ENCODE measurements around the gene TNS1. TPM values are rescaled to one million over a fixed set of nuclear protein-coding genes. Genes with fewer than 3 reads are reported as not detected.

Gene TNS1
- total RNA-seq, 2 donors from 2014 or later = 20.6 to 164 TPM

DNA sequence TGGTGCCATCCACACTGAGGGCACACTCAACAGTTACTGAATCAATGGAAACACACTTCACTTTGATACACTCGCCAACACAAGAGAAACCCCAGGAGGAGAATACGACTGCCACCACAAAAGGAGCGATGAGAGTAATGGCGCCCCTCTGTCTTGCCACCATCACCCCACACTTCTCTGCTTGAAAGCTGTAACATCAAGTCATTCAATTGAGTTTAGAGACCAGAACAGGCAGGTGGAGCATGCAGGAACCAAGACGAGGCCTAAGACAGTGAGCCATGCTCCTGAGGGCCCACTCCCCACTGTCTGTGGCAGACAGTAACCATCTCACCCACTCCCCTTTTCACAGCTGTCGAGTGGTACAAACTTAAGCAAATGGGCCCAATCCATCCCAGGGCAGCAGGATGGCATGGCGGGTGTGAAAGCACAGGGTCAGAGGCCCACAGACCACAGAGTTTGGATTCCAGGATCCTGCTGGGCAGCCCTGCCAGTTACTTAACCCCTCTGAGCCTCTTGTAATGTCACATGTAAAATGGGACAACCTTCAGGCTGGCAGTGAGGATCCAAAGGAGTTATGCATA, 101.9 kb downstream of the TNS1 start:
- H3K27ac ChIP-seq = no peak overlapping the region
- TF ChIP-seq, protein P1, sequence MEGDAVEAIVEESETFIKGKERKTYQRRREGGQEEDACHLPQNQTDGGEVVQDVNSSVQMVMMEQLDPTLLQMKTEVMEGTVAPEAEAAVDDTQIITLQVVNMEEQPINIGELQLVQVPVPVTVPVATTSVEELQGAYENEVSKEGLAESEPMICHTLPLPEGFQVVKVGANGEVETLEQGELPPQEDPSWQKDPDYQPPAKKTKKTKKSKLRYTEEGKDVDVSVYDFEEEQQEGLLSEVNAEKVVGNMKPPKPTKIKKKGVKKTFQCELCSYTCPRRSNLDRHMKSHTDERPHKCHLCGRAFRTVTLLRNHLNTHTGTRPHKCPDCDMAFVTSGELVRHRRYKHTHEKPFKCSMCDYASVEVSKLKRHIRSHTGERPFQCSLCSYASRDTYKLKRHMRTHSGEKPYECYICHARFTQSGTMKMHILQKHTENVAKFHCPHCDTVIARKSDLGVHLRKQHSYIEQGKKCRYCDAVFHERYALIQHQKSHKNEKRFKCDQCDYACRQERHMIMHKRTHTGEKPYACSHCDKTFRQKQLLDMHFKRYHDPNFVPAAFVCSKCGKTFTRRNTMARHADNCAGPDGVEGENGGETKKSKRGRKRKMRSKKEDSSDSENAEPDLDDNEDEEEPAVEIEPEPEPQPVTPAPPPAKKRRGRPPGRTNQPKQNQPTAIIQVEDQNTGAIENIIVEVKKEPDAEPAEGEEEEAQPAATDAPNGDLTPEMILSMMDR (IDR thresholded peaks at IDR 0.05) = no peak
- no peak overlapping the region for H3K4me3 ChIP-seq
- H3K4me1 ChIP-seq = no peaks in the 10 kb centered on the region
- H3K36me3 ChIP-seq = no peaks in the 10 kb centered on the region
- H3K27me3 ChIP-seq = no peaks in the 10 kb centered on the region
- DNase-seq = no peak
- no peaks in the 10 kb centered on the region for H3K9me3 ChIP-seq
- intact Hi-C loops (cut with DNase I) = no loop called here
- H3K9ac ChIP-seq (ENCODE audit: low read depth in 2 of 2, low read length in 2 of 2) = no peak overlapping the region

DNA sequence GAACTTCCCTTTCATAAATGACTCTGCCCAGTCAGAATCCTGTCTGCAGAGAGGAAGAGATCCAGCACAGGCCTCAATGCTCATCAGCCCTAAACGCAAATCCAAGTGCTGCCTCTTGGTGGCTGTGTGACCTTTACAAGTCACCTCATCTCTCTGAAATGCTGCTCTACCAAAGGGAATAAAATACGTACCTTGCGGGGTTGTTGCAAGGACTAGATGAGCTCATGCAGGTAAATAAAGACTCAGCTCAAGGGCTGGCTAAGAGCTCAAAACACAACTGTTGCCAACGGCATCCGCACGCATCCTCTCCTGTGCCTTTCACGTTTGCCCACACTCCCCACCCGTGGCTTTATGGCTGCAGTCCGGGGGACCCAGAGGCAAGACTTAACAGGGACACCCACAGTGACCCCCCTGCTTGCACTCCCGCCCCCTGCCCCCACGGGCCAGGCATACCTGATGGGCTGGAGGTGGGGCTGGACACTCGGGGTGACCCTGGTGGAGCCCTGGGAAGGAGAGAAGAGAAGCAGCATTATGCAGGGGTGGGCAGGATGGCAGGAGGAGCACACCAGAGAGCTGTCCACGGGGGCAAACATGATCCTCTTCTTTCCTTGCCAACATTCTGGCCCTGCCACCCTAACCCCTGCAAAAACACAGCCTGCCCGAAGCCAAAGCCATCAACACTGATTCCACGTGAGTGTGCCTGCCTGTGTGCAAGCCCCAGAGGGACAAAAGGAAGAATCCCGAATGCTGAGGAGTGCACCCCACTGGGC, 102.6 kb downstream of the TNS1 start:
- peak overlapping the region in 1 of 2 donors; percentile 2 for H3K9ac ChIP-seq (ENCODE audit: low read depth in 2 of 2, low read length in 2 of 2)
- no peak for DNase-seq
- TF ChIP-seq, protein P1 (IDR thresholded peaks at IDR 0.05) = no peak
- H3K4me1 ChIP-seq = no peaks in the 10 kb centered on the region
- no peaks in the 10 kb centered on the region for H3K27me3 ChIP-seq
- H3K4me3 ChIP-seq = no peak overlapping the region
- no peak overlapping the region for H3K27ac ChIP-seq
- no peaks in the 10 kb centered on the region for H3K9me3 ChIP-seq
- intact Hi-C loops (cut with DNase I) = no loop called here
- no peaks in the 10 kb centered on the region for H3K36me3 ChIP-seq

DNA sequence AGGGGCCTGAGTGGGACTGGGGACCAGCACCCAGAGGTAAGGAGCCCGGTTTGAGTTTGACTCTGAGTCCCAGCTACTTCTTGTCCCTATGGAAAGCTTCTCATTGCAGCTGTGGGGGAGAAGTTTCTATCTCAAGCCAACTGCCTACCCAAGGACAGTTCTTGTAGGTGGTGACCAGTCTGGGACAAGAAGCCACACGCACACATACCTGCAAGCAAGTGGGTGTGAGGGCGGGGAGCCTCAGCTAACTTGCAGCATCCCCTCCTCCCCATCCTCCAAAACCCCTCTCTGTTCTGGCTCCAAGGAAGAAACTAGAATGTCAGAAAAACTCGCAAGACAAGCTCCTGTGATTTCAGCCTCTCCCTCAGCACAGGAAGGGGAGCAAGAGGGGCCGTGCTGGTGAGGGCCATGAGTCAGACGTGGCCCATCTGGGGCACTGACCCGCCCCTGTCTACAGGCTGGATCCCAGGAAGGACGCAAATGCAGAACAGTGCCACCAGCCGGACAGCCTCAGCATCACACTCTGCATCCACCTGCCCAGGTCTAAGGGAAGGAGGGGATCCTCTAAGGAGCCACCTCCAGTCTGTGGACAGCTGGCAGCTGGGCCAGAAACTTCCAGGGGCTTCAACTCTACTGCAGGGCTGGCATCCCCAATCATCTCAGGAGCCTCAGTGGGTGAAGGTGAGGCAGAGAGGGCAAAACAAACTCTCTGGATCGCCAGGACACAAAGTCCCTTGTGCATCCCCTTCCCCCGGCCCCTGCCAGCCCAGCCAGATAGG, 103.4 kb downstream of the TNS1 start:
- TF ChIP-seq, protein P1 (IDR thresholded peaks at IDR 0.05) = peak; percentile 42
- Histone ChIP-seq H3K36me3 (no peaks in the 10 kb centered on the region), H3K27ac (no peak overlapping the region), H3K9ac (ENCODE audit: low read depth in 2 of 2, low read length in 2 of 2) (peak overlapping the region in 1 of 2 donors; percentile 2), H3K9me3 (no peaks in the 10 kb centered on the region), H3K4me3 (no peak overlapping the region), H3K4me1 (no peaks in the 10 kb centered on the region), H3K27me3 (no peaks in the 10 kb centered on the region)
- intact Hi-C loops (cut with DNase I) = no loop called here
- peak; percentile 62 for DNase-seq

GRCh38 chr2:217897816-217898806, 104.7 kb downstream of the TNS1 start:
- Histone ChIP-seq H3K27ac (no peak overlapping the region), H3K9ac (ENCODE audit: low read depth in 2 of 2, low read length in 2 of 2) (no peak overlapping the region), H3K4me3 (no peak overlapping the region), H3K9me3 (no peaks in the 10 kb centered on the region), H3K27me3 (no peaks in the 10 kb centered on the region), H3K4me1 (no peaks in the 10 kb centered on the region), H3K36me3 (no peaks in the 10 kb centered on the region)
- intact Hi-C loops (cut with DNase I) = no loop called here
- no peak for DNase-seq
- TF ChIP-seq, protein P1 (IDR thresholded peaks at IDR 0.05) = no peak

Measured in colonic mucosa (tissue), 4 donors.